Prostate gland (tissue), 1 donor: ENCODE results near the gene LCE1B.

Experiments used
- POLR2A ChIP-seq: fragments of 450-650 bp; IDR thresholded peaks from one replicate; pipeline ENCODE4 v1.6.1; 2016; ENCODE audit warnings: antibody characterized with exemption, mild to moderate bottlenecking
- POLR2AphosphoS5 ChIP-seq: sonication (generic); formaldehyde crosslinking; IDR thresholded peaks from one replicate; pipeline ENCODE4 v1.6.1; 2017; ENCODE audit warnings: antibody characterized with exemption

GRCh38 chr1:152811671-152812070, at the start of gene LCE1B:
- no peak for TF ChIP-seq POLR2AphosphoS5
- no peak for TF ChIP-seq POLR2A
